DOHH2 (cell line): ENCODE data around the gene IMPDH1.

Experiments used
- H3F3A ChIP-seq: fragments of 200-600 bp; sonication (generic), shearing (Covaris generic); 2 replicates; pipeline ENCODE4 v1.6.0; 2016; ENCODE audit warnings: antibody characterized with exemption, mild to moderate bottlenecking; ENCODE audit not compliant: control insufficient read depth, insufficient read depth
- H3K27ac ChIP-seq: fragments of 200-600 bp; sonication (generic); 2 replicates; pipeline ENCODE4 v1.5.1; 2014; ENCODE audit warnings: low read depth, mild to moderate bottlenecking, low read length, moderate library complexity
- H3K27me3 ChIP-seq: fragments of 200-600 bp; sonication (generic); 2 replicates; pipeline ENCODE4 v1.6.1; 2014; ENCODE audit warnings: mild to moderate bottlenecking, low read length, mixed read lengths; ENCODE audit not compliant: control insufficient read depth
- H3K36me3 ChIP-seq: fragments of 200-600 bp; sonication (generic); 2 replicates; pipeline ENCODE4 v1.6.1; 2014; ENCODE audit warnings: mild to moderate bottlenecking, low read length, moderate library complexity, mixed read lengths; ENCODE audit not compliant: control insufficient read depth
- H3K4me1 ChIP-seq: fragments of 200-600 bp; sonication (generic); 2 replicates; pipeline ENCODE4 v1.6.1; 2014; ENCODE audit warnings: mild to moderate bottlenecking, low read length, mixed read lengths; ENCODE audit not compliant: control insufficient read depth
- H3K4me2 ChIP-seq: fragments of 200-600 bp; sonication (generic); 2 replicates; pipeline ENCODE4 v1.6.0; 2014; ENCODE audit warnings: mild to moderate bottlenecking, low read length, moderate library complexity
- H3K4me3 ChIP-seq: fragments of 200-600 bp; sonication (generic); 2 replicates; pipeline ENCODE4 v1.5.1; 2014; ENCODE audit warnings: mild to moderate bottlenecking, low read length, mixed read lengths
- H3K79me2 ChIP-seq: fragments of 200-600 bp; sonication (generic); 2 replicates; pipeline ENCODE4 v1.6.1; 2014; ENCODE audit warnings: mild to moderate bottlenecking, low read length, mixed read lengths; ENCODE audit not compliant: control insufficient read depth
- H3K9me2 ChIP-seq: fragments of 200-600 bp; sonication (generic); replicated peaks from 2 replicates; pipeline ENCODE4 v1.6.1; 2014; ENCODE audit warnings: mild to moderate bottlenecking, low read length, mixed read lengths; ENCODE audit not compliant: control insufficient read depth
- H3K9me3 ChIP-seq: fragments of 200-600 bp; sonication (generic); 2 replicates; pipeline ENCODE4 v1.6.1; 2014; ENCODE audit warnings: antibody characterized with exemption, low read length, mixed read lengths; ENCODE audit not compliant: control insufficient read depth, insufficient read depth
- H4K20me1 ChIP-seq: fragments of 200-600 bp; sonication (generic); 2 replicates; pipeline ENCODE4 v1.6.0; 2014; ENCODE audit warnings: low read depth, mild to moderate bottlenecking, antibody characterized with exemption, low read length, moderate library complexity; ENCODE audit not compliant: control insufficient read depth, insufficient read depth
- CTCF ChIP-seq: fragments of 200-600 bp; sonication (generic); IDR thresholded peaks from one replicate; pipeline ENCODE4 v1.5.1; 2014; ENCODE audit warnings: antibody characterized with exemption, mild to moderate bottlenecking, low read depth, low read length; ENCODE audit not compliant: poor library complexity, severe bottlenecking
- EZH2phosphoT487 ChIP-seq: fragments of 200-600 bp; sonication (generic); IDR thresholded peaks from 2 replicates; pipeline ENCODE4 v1.6.1; 2017; ENCODE audit warnings: borderline replicate concordance, mild to moderate bottlenecking, antibody characterized with exemption, low read length, moderate library complexity, mixed read lengths

Gene IMPDH1

GRCh38 chr7:128435327-128435686 is 25.5 kb upstream of the IMPDH1 start:
- Histone ChIP-seq H3K36me3 (0 out of 2 replicates have a peak, but pooled peaks cover 3% of the 10 kb centered on the region), H3K4me3 (no peak overlapping the region), H3K9me3 (0 out of 2 replicates have a peak, but pooled peaks cover 3% of the 10 kb centered on the region), H4K20me1 (no peaks in the 10 kb centered on the region), H3F3A (peaks cover 8% of the 10 kb centered on the region), H3K27ac (no peak overlapping the region), H3K4me2 (no peak overlapping the region), H3K79me2 (no peaks in the 10 kb centered on the region), H3K27me3 (no peaks in the 10 kb centered on the region), H3K4me1 (peaks cover 21% of the 10 kb centered on the region), H3K9me2 (no peaks in the 10 kb centered on the region)
- TF ChIP-seq EZH2phosphoT487 (no peak), CTCF (no peak)

DNA sequence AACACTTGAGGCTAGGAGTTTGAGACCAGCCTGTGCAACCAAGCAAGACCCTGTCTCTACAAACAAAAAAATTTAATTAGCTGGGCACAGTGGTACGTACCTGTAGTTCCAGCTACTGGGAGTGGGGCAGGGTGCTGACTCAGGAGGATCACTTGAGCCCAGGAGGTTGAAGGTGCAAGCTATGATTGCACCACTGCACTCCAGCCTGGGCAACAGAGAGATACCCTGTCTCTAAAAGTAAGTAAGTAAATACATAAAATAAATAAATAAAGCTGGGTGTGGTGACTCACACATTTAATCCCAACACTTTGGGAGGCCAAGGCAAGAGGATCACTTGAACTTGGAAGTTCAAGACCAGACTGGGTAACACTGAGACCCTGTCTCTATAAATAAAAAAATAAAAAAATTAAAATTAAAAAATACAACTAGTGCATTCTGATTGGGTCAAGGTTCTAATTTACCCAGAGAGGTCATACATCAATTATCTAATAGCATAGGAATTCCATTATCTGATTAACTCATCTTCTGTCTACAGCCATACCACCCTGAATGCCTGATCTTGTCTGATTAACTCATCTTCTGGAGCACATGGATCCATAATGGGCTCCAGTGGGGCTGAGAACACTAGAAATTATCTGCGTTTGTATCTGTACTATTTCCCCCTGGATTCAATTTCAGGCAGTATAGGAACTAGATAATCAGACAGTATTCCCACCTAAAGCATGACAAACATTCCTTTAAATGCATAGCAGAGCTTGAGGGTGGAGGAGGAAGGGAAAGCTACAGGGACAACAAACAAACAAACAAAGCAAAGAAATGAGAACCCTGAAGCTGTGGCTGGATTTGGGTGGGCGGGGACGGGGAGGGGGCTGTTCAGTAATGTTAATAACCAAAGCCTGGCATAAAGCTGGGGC is 24.9 kb upstream of the IMPDH1 start:
- Histone ChIP-seq H3K27ac (no peak overlapping the region), H3K27me3 (no peaks in the 10 kb centered on the region), H3K9me2 (no peaks in the 10 kb centered on the region), H3F3A (peaks cover 8% of the 10 kb centered on the region), H3K9me3 (0 out of 2 replicates have a peak, but pooled peaks cover 3% of the 10 kb centered on the region), H3K36me3 (0 out of 2 replicates have a peak, but pooled peaks cover 3% of the 10 kb centered on the region), H3K4me1 (peaks cover 21% of the 10 kb centered on the region), H4K20me1 (no peaks in the 10 kb centered on the region), H3K79me2 (no peaks in the 10 kb centered on the region), H3K4me3 (no peak overlapping the region), H3K4me2 (no peak overlapping the region)
- TF ChIP-seq EZH2phosphoT487 (no peak), CTCF (no peak)

GRCh38 chr7:128431754-128432153 is 22.0 kb upstream of the IMPDH1 start:
- TF ChIP-seq EZH2phosphoT487 (no peak), CTCF (no peak)
- H3K27ac ChIP-seq, result no peak overlapping the region
- H3K9me3 ChIP-seq, result no peaks in the 10 kb centered on the region
- H3K9me2 ChIP-seq, result no peaks in the 10 kb centered on the region
- H3K4me1 ChIP-seq, result no peaks in the 10 kb centered on the region
- no peak overlapping the region for H3K4me2 ChIP-seq
- H3K79me2 ChIP-seq, result no peaks in the 10 kb centered on the region
- H3K4me3 ChIP-seq, result no peak overlapping the region
- H3F3A ChIP-seq, result peaks cover 8% of the 10 kb centered on the region
- no peaks in the 10 kb centered on the region for H4K20me1 ChIP-seq
- H3K27me3 ChIP-seq, result peaks cover 13% of the 10 kb centered on the region
- H3K36me3 ChIP-seq, result no peaks in the 10 kb centered on the region
